Hepatocyte (in vitro differentiated cells): Measurements from ENCODE around the gene SLC34A1. TPM values are rescaled to one million over a fixed set of nuclear protein-coding genes. Genes with fewer than 3 reads are reported as not detected.

Experiments
- DNase-seq: peaks from one replicate; pipeline ENCODE4 v3.0.0-alpha.2; 2016; ENCODE audit warnings: low spot score
- H2AFZ ChIP-seq: fragments of 200-600 bp; sonication (generic); 2 replicates; pipeline ENCODE4 v1.6.0; 2016; ENCODE audit warnings: antibody characterized with exemption, mild to moderate bottlenecking
- H3K27ac ChIP-seq: fragments of 200-600 bp; sonication (generic); 2 replicates; pipeline ENCODE4 v1.5.1; 2016; ENCODE audit warnings: mild to moderate bottlenecking
- H3K27me3 ChIP-seq: fragments of 200-600 bp; sonication (generic); 2 replicates; pipeline ENCODE4 v1.6.1; 2016
- H3K36me3 ChIP-seq: fragments of 200-600 bp; sonication (generic); replicated peaks from 2 replicates; pipeline ENCODE4 v1.5.1; 2016; ENCODE audit warnings: low read depth; ENCODE audit not compliant: insufficient read depth
- H3K4me1 ChIP-seq: fragments of 200-600 bp; sonication (generic); 2 replicates; pipeline ENCODE4 v1.5.1; 2016; ENCODE audit warnings: mild to moderate bottlenecking, moderate library complexity; ENCODE audit not compliant: insufficient read depth
- H3K4me2 ChIP-seq: fragments of 200-600 bp; sonication (generic); 2 replicates; pipeline ENCODE4 v1.6.0; 2016
- H3K4me3 ChIP-seq: fragments of 200-600 bp; sonication (generic); 2 replicates; pipeline ENCODE4 v1.5.1; 2016; ENCODE audit warnings: mild to moderate bottlenecking
- H3K79me2 ChIP-seq: fragments of 200-600 bp; sonication (generic); 2 replicates; pipeline ENCODE4 v1.6.0; 2017; ENCODE audit warnings: mild to moderate bottlenecking
- H3K9me2 ChIP-seq: fragments of 200-600 bp; sonication (generic); replicated peaks from 2 replicates; pipeline ENCODE4 v1.6.0; 2017; ENCODE audit warnings: mild to moderate bottlenecking; ENCODE audit not compliant: insufficient read depth
- H3K9me3 ChIP-seq: fragments of 200-600 bp; sonication (generic); 2 replicates; pipeline ENCODE4 v1.5.1; 2016; ENCODE audit warnings: low read depth, mild to moderate bottlenecking
- H4K20me1 ChIP-seq: fragments of 200-600 bp; sonication (generic); 2 replicates; pipeline ENCODE4 v1.6.0; 2016; ENCODE audit warnings: mild to moderate bottlenecking; ENCODE audit not compliant: insufficient read depth, poor library complexity, severe bottlenecking
- CTCF ChIP-seq: fragments of 200-600 bp; sonication (generic); IDR thresholded peaks from 2 replicates; pipeline ENCODE4 v1.5.1; 2016; ENCODE audit warnings: antibody characterized with exemption, mild to moderate bottlenecking; ENCODE audit not compliant: poor library complexity
- EZH2 ChIP-seq: fragments of 200-600 bp; sonication (generic); IDR thresholded peaks from 2 replicates; pipeline ENCODE4 v1.6.1; 2016; ENCODE audit warnings: antibody characterized with exemption, mild to moderate bottlenecking, borderline replicate concordance
- EZH2phosphoT487 ChIP-seq: fragments of 200-600 bp; sonication (generic); IDR thresholded peaks from one replicate; pipeline ENCODE4 v1.6.1; 2018; ENCODE audit warnings: antibody characterized with exemption, mild to moderate bottlenecking, low read depth, moderate library complexity; ENCODE audit not compliant: unreplicated experiment, severe bottlenecking
- WGBS: methylation state at CpG from one replicate; pipeline ENCODE4 v1.1.6; 2016; ENCODE audit warnings: low lambda C conversion rate; ENCODE audit errors: missing lambda C conversion rate; 5-methylcytosine and 5-hydroxymethylcytosine counted together
- polyA plus RNA-seq: library from polyadenylated mRNA; unstranded; fragments of >200 nt; fragmentation: Nextera tagmentation; extraction: Ambion mirVana; gene quantifications from 2 replicates; pipeline ENCODE4 v1.2.1, GENCODE V29; 2016
- total RNA-seq: library from RNA; depleted of rRNA; stranded (reverse); fragments of >200 nt; gene quantifications from 2 replicates; pipeline ENCODE4 v1.2.3, GENCODE V29; 2014

The SLC34A1 gene
- total and polyA plus RNA-seq, 2 experiments from 2014 or later: not detected

- no peaks in the 10 kb centered on the region for H3K36me3 ChIP-seq
- WGBS: 95% methylated on average over 8 of the region's 8 CpGs
- no peaks in the 10 kb centered on the region for H3K9me2 ChIP-seq
- no peak overlapping the region for H2AFZ ChIP-seq
- H3K4me1 ChIP-seq: no peaks in the 10 kb centered on the region
- peaks cover 4% of the 10 kb centered on the region for H3K79me2 ChIP-seq
- TF ChIP-seq CTCF (no peak), EZH2 (no peak), EZH2phosphoT487 (no peak)
- H3K4me3 ChIP-seq: no peak overlapping the region
- H3K4me2 ChIP-seq: no peak overlapping the region
- no peaks in the 10 kb centered on the region for H3K9me3 ChIP-seq
- H3K27me3 ChIP-seq: no peaks in the 10 kb centered on the region
- H3K27ac ChIP-seq: no peak overlapping the region
- H4K20me1 ChIP-seq: no peaks in the 10 kb centered on the region
- no peak for DNase-seq
Measured at GRCh38 chr5:177434437-177434836, 50.2 kb downstream of the SLC34A1 start.

- no peak for TF ChIP-seq CTCF
- no peak for TF ChIP-seq EZH2
- TF ChIP-seq EZH2phosphoT487: no peak
- no peaks in the 10 kb centered on the region for H3K36me3 ChIP-seq
- H3K4me2 ChIP-seq: no peak overlapping the region
- H2AFZ ChIP-seq: no peak overlapping the region
- 96% methylated on average over 20 of the region's 20 CpGs for WGBS
- H3K79me2 ChIP-seq: no peaks in the 10 kb centered on the region
- H3K9me3 ChIP-seq: no peaks in the 10 kb centered on the region
- H3K9me2 ChIP-seq: no peaks in the 10 kb centered on the region
- no peak overlapping the region for H3K4me3 ChIP-seq
- no peaks in the 10 kb centered on the region for H3K27me3 ChIP-seq
- no peak overlapping the region for H3K27ac ChIP-seq
- H4K20me1 ChIP-seq: no peaks in the 10 kb centered on the region
- H3K4me1 ChIP-seq: no peaks in the 10 kb centered on the region
- DNase-seq: no peak
Measured at GRCh38 chr5:177434942-177435738, 50.9 kb downstream of the SLC34A1 start.

- TF ChIP-seq CTCF (no peak), EZH2 (no peak), EZH2phosphoT487 (no peak)
- DNase-seq: no peak
- WGBS: 98% methylated on average over 37 of the region's 37 CpGs
- no peaks in the 10 kb centered on the region for H3K79me2 ChIP-seq
- H3K36me3 ChIP-seq: no peaks in the 10 kb centered on the region
- no peaks in the 10 kb centered on the region for H3K4me1 ChIP-seq
- no peaks in the 10 kb centered on the region for H4K20me1 ChIP-seq
- no peak overlapping the region for H2AFZ ChIP-seq
- no peaks in the 10 kb centered on the region for H3K27me3 ChIP-seq
- no peak overlapping the region for H3K27ac ChIP-seq
- H3K9me2 ChIP-seq: no peaks in the 10 kb centered on the region
- H3K9me3 ChIP-seq: no peaks in the 10 kb centered on the region
- no peak overlapping the region for H3K4me3 ChIP-seq
- no peak overlapping the region for H3K4me2 ChIP-seq
Measured at GRCh38 chr5:177435847-177436536, 51.8 kb downstream of the SLC34A1 start.
